ENCODE measurements around the gene MAD2L1BP. TPM values are rescaled to one million over a fixed set of nuclear protein-coding genes. Genes with fewer than 3 reads are reported as not detected.

MAD2L1BP gene
- total RNA-seq, 1 experiment from 2014 or later: 30.1 TPM

- DNase-seq (ENCODE audit: low spot score): no peak
- no peak for ATAC-seq
- CTCF ChIA-PET: no interaction called here
- no peak overlapping the region for H3K4me3 Mint-ChIP-seq
- H3K4me1 Mint-ChIP-seq: peaks cover 22% of the 10 kb centered on the region
- TF ChIP-seq ZBTB43 (CRISPR knock-in tag; IDR thresholded peaks at IDR 0.05) (no peak), ATF6 (CRISPR knock-in tag; IDR thresholded peaks at IDR 0.05) (no peak), ZNF671 (CRISPR knock-in tag; IDR thresholded peaks at IDR 0.05) (no peak), ZNF396 (CRISPR knock-in tag; IDR thresholded peaks at IDR 0.05; ENCODE audit: borderline replicate concordance) (no peak), TP53 (CRISPR knock-in tag; IDR thresholded peaks at IDR 0.05) (no peak), ZNF232 (CRISPR knock-in tag; IDR thresholded peaks at IDR 0.05) (no peak), ZNF416 (CRISPR knock-in tag; IDR thresholded peaks at IDR 0.05) (no peak), FOXJ3 (CRISPR knock-in tag; IDR thresholded peaks at IDR 0.05; ENCODE audit: borderline replicate concordance) (no peak), OVOL2 (CRISPR knock-in tag; IDR thresholded peaks at IDR 0.05; ENCODE audit: borderline replicate concordance) (no peak), MAX (CRISPR knock-in tag; IDR thresholded peaks at IDR 0.05) (no peak), NFATC4 (CRISPR knock-in tag; IDR thresholded peaks at IDR 0.05) (no peak), ATF1 (CRISPR knock-in tag; IDR thresholded peaks at IDR 0.05) (no peak), USF1 (CRISPR knock-in tag; IDR thresholded peaks at IDR 0.05) (no peak), CREM (CRISPR knock-in tag; IDR thresholded peaks at IDR 0.05) (no peak), SMAD3 (CRISPR knock-in tag; IDR thresholded peaks at IDR 0.05; ENCODE audit: borderline replicate concordance) (no peak), NR2C2 (CRISPR knock-in tag; IDR thresholded peaks at IDR 0.05) (no peak), ESRRA (CRISPR knock-in tag; IDR thresholded peaks at IDR 0.05; ENCODE audit: borderline replicate concordance) (no peak), JUN (CRISPR knock-in tag; IDR thresholded peaks at IDR 0.05) (no peak)
- TF ChIP-seq, protein P1, sequence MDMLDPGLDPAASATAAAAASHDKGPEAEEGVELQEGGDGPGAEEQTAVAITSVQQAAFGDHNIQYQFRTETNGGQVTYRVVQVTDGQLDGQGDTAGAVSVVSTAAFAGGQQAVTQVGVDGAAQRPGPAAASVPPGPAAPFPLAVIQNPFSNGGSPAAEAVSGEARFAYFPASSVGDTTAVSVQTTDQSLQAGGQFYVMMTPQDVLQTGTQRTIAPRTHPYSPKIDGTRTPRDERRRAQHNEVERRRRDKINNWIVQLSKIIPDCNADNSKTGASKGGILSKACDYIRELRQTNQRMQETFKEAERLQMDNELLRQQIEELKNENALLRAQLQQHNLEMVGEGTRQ (CRISPR knock-in tag; IDR thresholded peaks at IDR 0.05): no peak
- TF ChIP-seq, protein P2, sequence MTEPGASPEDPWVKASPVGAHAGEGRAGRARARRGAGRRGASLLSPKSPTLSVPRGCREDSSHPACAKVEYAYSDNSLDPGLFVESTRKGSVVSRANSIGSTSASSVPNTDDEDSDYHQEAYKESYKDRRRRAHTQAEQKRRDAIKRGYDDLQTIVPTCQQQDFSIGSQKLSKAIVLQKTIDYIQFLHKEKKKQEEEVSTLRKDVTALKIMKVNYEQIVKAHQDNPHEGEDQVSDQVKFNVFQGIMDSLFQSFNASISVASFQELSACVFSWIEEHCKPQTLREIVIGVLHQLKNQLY (CRISPR knock-in tag; IDR thresholded peaks at IDR 0.05): no peak
- no peaks in the 10 kb centered on the region for H3K9me3 Mint-ChIP-seq
- H3K36me3 Mint-ChIP-seq: peaks cover 30% of the 10 kb centered on the region
- H3K27me3 Mint-ChIP-seq (ENCODE audit: low read depth): no peaks in the 10 kb centered on the region
- POLR2A ChIA-PET: interaction anchor here (0.8 kb wide), 1 partner anchor 25 kb away, joined by 3 read pairs; no protein-coding TSS in a partner anchor
- peak overlapping the region; percentile 17; the same call in 1 of the 2 replicates for H3K27ac Mint-ChIP-seq
Observed at GRCh38 chr6:43639984-43640800, 4.6 kb downstream of the MAD2L1BP start.

All from WTC11 (cell line).